Effector memory CD8-positive, alpha-beta T cell (primary cell): ENCODE data around the gene SLITRK2.

Source experiments
- ATAC-seq: fragments of 150-1000 bp; cut with Tn5 transposase; replicated peaks from 2 replicates; pipeline ENCODE4 v1.10.0; 2021; ENCODE audit warnings: mild to moderate bottlenecking, moderate library complexity
- DNase-seq, 3 experiments: peaks; one replicate each; pipeline ENCODE4 v3.0.0; 2021
- H3K27ac Mint-ChIP-seq, 2 donors: one replicate each; pipeline ENCODE4 v1.8.0; 2022; ENCODE audit warnings: mild to moderate bottlenecking in 2 of 2, mixed read lengths in 2 of 2, moderate library complexity in 2 of 2
- H3K27me3 Mint-ChIP-seq, 2 donors: one replicate each; pipeline ENCODE4 v1.8.0; 2022; ENCODE audit warnings: mixed read lengths in 2 of 2
- H3K36me3 Mint-ChIP-seq: one replicate; pipeline ENCODE4 v1.8.0; 2022; ENCODE audit warnings: mild to moderate bottlenecking, moderate library complexity, mixed read lengths; ENCODE audit not compliant: insufficient read depth
- H3K4me1 Mint-ChIP-seq, 2 donors: one replicate each; pipeline ENCODE4 v1.8.0; 2022; ENCODE audit warnings: low read depth in 2 of 2, mixed read lengths in 2 of 2
- H3K4me3 Mint-ChIP-seq, 2 donors: one replicate each; pipeline ENCODE4 v1.8.0; 2022; ENCODE audit warnings: mild to moderate bottlenecking in 2 of 2, mixed read lengths in 2 of 2, moderate library complexity in 2 of 2
- H3K9me3 Mint-ChIP-seq, 2 donors: one replicate each; pipeline ENCODE4 v1.8.0; 2022; ENCODE audit warnings: mixed read lengths in 2 of 2

SLITRK2 gene

GRCh38 chrX:145825896-145826295 lies 8.3 kb downstream of the SLITRK2 start:
- H3K36me3 Mint-ChIP-seq = peaks cover 3% of the 10 kb centered on the region
- no peak overlapping the region for H3K4me3 Mint-ChIP-seq
- H3K4me1 Mint-ChIP-seq = no peaks in the 10 kb centered on the region
- peaks cover 0 to 2% of the 10 kb centered on the region in 2 donors for H3K9me3 Mint-ChIP-seq
- no peak for ATAC-seq
- H3K27ac Mint-ChIP-seq = no peak overlapping the region
- DNase-seq = no peak
- H3K27me3 Mint-ChIP-seq = peaks cover 0 to 10% of the 10 kb centered on the region in 2 donors

- peaks cover 3% of the 10 kb centered on the region for H3K36me3 Mint-ChIP-seq
- H3K9me3 Mint-ChIP-seq = peaks cover 0 to 2% of the 10 kb centered on the region in 2 donors
- H3K4me3 Mint-ChIP-seq = no peak overlapping the region
- no peaks in the 10 kb centered on the region for H3K4me1 Mint-ChIP-seq
- ATAC-seq = no peak
- H3K27me3 Mint-ChIP-seq = peaks cover 0 to 9% of the 10 kb centered on the region in 2 donors
- DNase-seq = no peak
- H3K27ac Mint-ChIP-seq = no peak overlapping the region
These were observed 8.8 kb downstream of the SLITRK2 start for GRCh38 chrX:145826466-145826865.

- ATAC-seq (no peak), DNase-seq (no peak)
- H3K36me3 Mint-ChIP-seq = no peaks in the 10 kb centered on the region
- no peak overlapping the region for H3K4me3 Mint-ChIP-seq
- H3K9me3 Mint-ChIP-seq = no peaks in the 10 kb centered on the region
- H3K4me1 Mint-ChIP-seq = no peaks in the 10 kb centered on the region
- no peak overlapping the region for H3K27ac Mint-ChIP-seq
- H3K27me3 Mint-ChIP-seq = no peaks in the 10 kb centered on the region
These were observed 15.2 kb downstream of the SLITRK2 start for GRCh38 chrX:145832796-145833195.

- Mint-ChIP-seq H3K4me1 (no peaks in the 10 kb centered on the region), H3K27me3 (no peaks in the 10 kb centered on the region), H3K36me3 (peaks cover 2% of the 10 kb centered on the region), H3K4me3 (no peak overlapping the region), H3K27ac (no peak overlapping the region), H3K9me3 (peaks cover 0 to 6% of the 10 kb centered on the region in 2 donors)
- ATAC-seq (no peak), DNase-seq (no peak)
These were observed 22.9 kb downstream of the SLITRK2 start for GRCh38 chrX:145840531-145840930.

- ATAC-seq (no peak), DNase-seq (no peak)
- Mint-ChIP-seq H3K4me3 (no peak overlapping the region), H3K27me3 (no peaks in the 10 kb centered on the region), H3K27ac (no peak overlapping the region), H3K4me1 (no peaks in the 10 kb centered on the region), H3K36me3 (peaks cover 2% of the 10 kb centered on the region), H3K9me3 (peaks cover 0 to 7% of the 10 kb centered on the region in 2 donors)
These were observed 25.7 kb downstream of the SLITRK2 start for GRCh38 chrX:145843146-145843904.

- Mint-ChIP-seq H3K27me3 (no peaks in the 10 kb centered on the region), H3K36me3 (peaks cover 2% of the 10 kb centered on the region), H3K27ac (no peak overlapping the region), H3K9me3 (peaks cover 0 to 7% of the 10 kb centered on the region in 2 donors), H3K4me3 (no peak overlapping the region), H3K4me1 (no peaks in the 10 kb centered on the region)
- no peak for DNase-seq
- ATAC-seq = no peak
These were observed 27.3 kb downstream of the SLITRK2 start for GRCh38 chrX:145844886-145845285.

GRCh38 chrX:145848448-145848847 lies 30.8 kb downstream of the SLITRK2 start:
- ATAC-seq (no peak), DNase-seq (no peak)
- peaks cover 0 to 1% of the 10 kb centered on the region in 2 donors for H3K9me3 Mint-ChIP-seq
- no peak overlapping the region for H3K4me3 Mint-ChIP-seq
- H3K27ac Mint-ChIP-seq = no peak overlapping the region
- H3K36me3 Mint-ChIP-seq = peaks cover 2% of the 10 kb centered on the region
- no peaks in the 10 kb centered on the region for H3K4me1 Mint-ChIP-seq
- no peaks in the 10 kb centered on the region for H3K27me3 Mint-ChIP-seq

GRCh38 chrX:145848857-145849256 lies 31.2 kb downstream of the SLITRK2 start:
- Mint-ChIP-seq H3K36me3 (peaks cover 2% of the 10 kb centered on the region), H3K4me3 (no peak overlapping the region), H3K4me1 (no peaks in the 10 kb centered on the region), H3K27ac (no peak overlapping the region), H3K27me3 (no peaks in the 10 kb centered on the region), H3K9me3 (peaks cover 0 to 1% of the 10 kb centered on the region in 2 donors)
- no peak for ATAC-seq
- DNase-seq = no peak

GRCh38 chrX:145853181-145853580 lies 35.6 kb downstream of the SLITRK2 start:
- ATAC-seq = no peak
- no peak for DNase-seq
- no peak overlapping the region for H3K27ac Mint-ChIP-seq
- no peaks in the 10 kb centered on the region for H3K36me3 Mint-ChIP-seq
- no peak overlapping the region for H3K4me3 Mint-ChIP-seq
- H3K9me3 Mint-ChIP-seq = peaks cover 0 to 2% of the 10 kb centered on the region in 2 donors
- H3K4me1 Mint-ChIP-seq = no peaks in the 10 kb centered on the region
- no peaks in the 10 kb centered on the region for H3K27me3 Mint-ChIP-seq

GRCh38 chrX:145856181-145856580 lies 38.6 kb downstream of the SLITRK2 start:
- no peak for ATAC-seq

GRCh38 chrX:145861818-145862217 lies 44.2 kb downstream of the SLITRK2 start:
- Mint-ChIP-seq H3K4me1 (no peaks in the 10 kb centered on the region), H3K36me3 (no peaks in the 10 kb centered on the region), H3K4me3 (no peak overlapping the region), H3K27ac (no peak overlapping the region), H3K9me3 (peaks cover 0 to 2% of the 10 kb centered on the region in 2 donors), H3K27me3 (no peaks in the 10 kb centered on the region)
- no peak for ATAC-seq
- no peak for DNase-seq

More at GRCh38 chrX:145856181-145856580, 38.6 kb downstream of the SLITRK2 start:
- Mint-ChIP-seq H3K27me3 (no peaks in the 10 kb centered on the region), H3K9me3 (peaks cover 0 to 2% of the 10 kb centered on the region in 2 donors), H3K36me3 (no peaks in the 10 kb centered on the region), H3K4me1 (no peaks in the 10 kb centered on the region), H3K27ac (no peak overlapping the region), H3K4me3 (no peak overlapping the region)
- no peak for DNase-seq

GRCh38 chrX:145865082-145865481 lies 47.5 kb downstream of the SLITRK2 start:
- ATAC-seq (no peak), DNase-seq (no peak)
- Mint-ChIP-seq H3K27ac (no peak overlapping the region), H3K36me3 (no peaks in the 10 kb centered on the region), H3K27me3 (no peaks in the 10 kb centered on the region), H3K4me3 (no peak overlapping the region), H3K4me1 (no peaks in the 10 kb centered on the region), H3K9me3 (peaks cover 0 to 4% of the 10 kb centered on the region in 2 donors)
